ENCODE measurements around the gene HS3ST5.

- TF ChIP-seq POLR2AphosphoS5 (IDR thresholded peaks at IDR 0.05; ENCODE audit: low read depth, low read length) = no peak
- TF ChIP-seq, protein P1, sequence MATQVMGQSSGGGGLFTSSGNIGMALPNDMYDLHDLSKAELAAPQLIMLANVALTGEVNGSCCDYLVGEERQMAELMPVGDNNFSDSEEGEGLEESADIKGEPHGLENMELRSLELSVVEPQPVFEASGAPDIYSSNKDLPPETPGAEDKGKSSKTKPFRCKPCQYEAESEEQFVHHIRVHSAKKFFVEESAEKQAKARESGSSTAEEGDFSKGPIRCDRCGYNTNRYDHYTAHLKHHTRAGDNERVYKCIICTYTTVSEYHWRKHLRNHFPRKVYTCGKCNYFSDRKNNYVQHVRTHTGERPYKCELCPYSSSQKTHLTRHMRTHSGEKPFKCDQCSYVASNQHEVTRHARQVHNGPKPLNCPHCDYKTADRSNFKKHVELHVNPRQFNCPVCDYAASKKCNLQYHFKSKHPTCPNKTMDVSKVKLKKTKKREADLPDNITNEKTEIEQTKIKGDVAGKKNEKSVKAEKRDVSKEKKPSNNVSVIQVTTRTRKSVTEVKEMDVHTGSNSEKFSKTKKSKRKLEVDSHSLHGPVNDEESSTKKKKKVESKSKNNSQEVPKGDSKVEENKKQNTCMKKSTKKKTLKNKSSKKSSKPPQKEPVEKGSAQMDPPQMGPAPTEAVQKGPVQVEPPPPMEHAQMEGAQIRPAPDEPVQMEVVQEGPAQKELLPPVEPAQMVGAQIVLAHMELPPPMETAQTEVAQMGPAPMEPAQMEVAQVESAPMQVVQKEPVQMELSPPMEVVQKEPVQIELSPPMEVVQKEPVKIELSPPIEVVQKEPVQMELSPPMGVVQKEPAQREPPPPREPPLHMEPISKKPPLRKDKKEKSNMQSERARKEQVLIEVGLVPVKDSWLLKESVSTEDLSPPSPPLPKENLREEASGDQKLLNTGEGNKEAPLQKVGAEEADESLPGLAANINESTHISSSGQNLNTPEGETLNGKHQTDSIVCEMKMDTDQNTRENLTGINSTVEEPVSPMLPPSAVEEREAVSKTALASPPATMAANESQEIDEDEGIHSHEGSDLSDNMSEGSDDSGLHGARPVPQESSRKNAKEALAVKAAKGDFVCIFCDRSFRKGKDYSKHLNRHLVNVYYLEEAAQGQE (IDR thresholded peaks at IDR 0.05; ENCODE audit: insufficient read depth in 1 of 2, low read depth in 2 of 2, low read length in 2 of 2) = no peak
- TF ChIP-seq SIN3A (IDR thresholded peaks at IDR 0.05; ENCODE audit: borderline replicate concordance, insufficient read depth, low read length) = no peak
- TF ChIP-seq TAF1 (IDR thresholded peaks at IDR 0.05; ENCODE audit: borderline replicate concordance, insufficient read depth, low read length) = no peak
Measured at GRCh38 chr6:114172576-114173260, 170.1 kb downstream of the HS3ST5 start.

All from PFSK-1 (cell line).